Activated CD4-positive, CD25-positive, alpha-beta regulatory T cell treated with anti-CD3 and anti-CD28 coated beads, Interleukin-2, amount 50 U/mL, for 16 hours (primary cell): ENCODE results near the gene IFNAR2.

Experiments
- DNase-seq: peaks from one replicate; pipeline ENCODE4 v3.0.0-alpha.2; 2020; ENCODE audit warnings: low read depth, low spot score

Gene IFNAR2

DNA sequence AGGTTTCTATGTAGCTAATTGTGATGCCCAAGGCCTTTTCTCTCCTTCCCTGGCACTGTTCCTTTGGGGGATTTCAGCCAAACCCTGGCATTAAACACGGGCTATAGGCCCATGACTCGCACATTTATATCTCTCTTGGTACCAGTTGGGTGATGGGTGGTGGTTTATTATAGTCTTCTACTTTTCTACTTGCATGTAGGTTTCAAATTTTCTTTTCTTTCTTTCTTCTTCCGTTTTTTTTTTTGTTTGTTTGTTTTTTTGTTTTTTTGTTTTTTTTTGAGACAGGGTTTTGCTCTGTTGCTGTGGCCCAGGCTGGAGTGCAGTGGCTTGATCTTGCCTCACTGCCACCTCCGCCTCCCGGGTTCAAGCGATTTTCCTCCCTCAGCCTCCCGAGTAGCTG is 37.5 kb downstream of the IFNAR2 start:
- DNase-seq = no peak

DNA sequence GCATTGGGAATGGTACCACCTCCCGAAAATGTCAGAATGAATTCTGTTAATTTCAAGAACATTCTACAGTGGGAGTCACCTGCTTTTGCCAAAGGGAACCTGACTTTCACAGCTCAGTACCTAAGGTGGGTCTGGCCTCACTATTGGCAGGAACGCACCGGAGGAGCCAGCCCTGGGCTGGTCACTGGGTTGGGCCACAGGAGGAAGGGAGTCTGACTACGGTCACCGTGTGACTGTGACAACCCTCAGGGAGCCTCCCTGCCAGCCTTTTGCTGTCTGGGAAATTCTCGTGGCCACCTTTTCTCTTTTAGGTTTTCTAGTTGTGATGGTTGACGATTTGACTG is 38.6 kb downstream of the IFNAR2 start:
- DNase-seq = no peak

GRCh38 chr21:33268737-33269441 is 39.2 kb downstream of the IFNAR2 start:
- peak; percentile 8 for DNase-seq

GRCh38 chr21:33270986-33271385 is 41.2 kb downstream of the IFNAR2 start:
- no peak for DNase-seq

- DNase-seq = no peak
Measured at GRCh38 chr21:33273044-33273443, 43.3 kb downstream of the IFNAR2 start.

- DNase-seq = no peak
Measured at GRCh38 chr21:33278721-33279120, 49.0 kb downstream of the IFNAR2 start.

- DNase-seq = no peak
Measured at GRCh38 chr21:33279330-33279820, 49.6 kb downstream of the IFNAR2 start.
